RWPE2 (cell line): Measurements from ENCODE around the gene CFAP77.

Source experiments
- ATAC-seq: fragments of 200-7000 bp; cut with Tn5 transposase; 3 replicates; pipeline ENCODE4 v1.9.1; 2021; ENCODE audit warnings: low read depth
- DNase-seq: peaks from one replicate; pipeline ENCODE4 v3.0.0-alpha.2; 2020; ENCODE audit warnings: low spot score
- H3K27ac ChIP-seq: fragments of 450-650 bp; 2 replicates; pipeline ENCODE4 v1.5.1; 2017; ENCODE audit warnings: mild to moderate bottlenecking; ENCODE audit not compliant: poor library complexity, severe bottlenecking
- H3K27me3 ChIP-seq: fragments of 250-450 bp; sonication (Bioruptor Pico); 2 replicates; pipeline ENCODE4 v1.5.1; 2021; ENCODE audit warnings: mild to moderate bottlenecking, moderate library complexity; ENCODE audit not compliant: insufficient read depth, poor library complexity, severe bottlenecking
- H3K36me3 ChIP-seq: fragments of 250-450 bp; sonication (Bioruptor Pico); 2 replicates; pipeline ENCODE4 v1.5.1; 2020; ENCODE audit warnings: low read depth, mild to moderate bottlenecking, moderate library complexity
- H3K4me1 ChIP-seq: fragments of 250-450 bp; sonication (Bioruptor Pico); 2 replicates; pipeline ENCODE4 v1.5.1; 2021; ENCODE audit warnings: mild to moderate bottlenecking, moderate library complexity; ENCODE audit not compliant: insufficient read depth, poor library complexity, severe bottlenecking
- H3K4me3 ChIP-seq: fragments of 250-450 bp; sonication (Bioruptor Pico); 2 replicates; pipeline ENCODE4 v1.5.1; 2021; ENCODE audit warnings: mild to moderate bottlenecking, moderate library complexity; ENCODE audit not compliant: severe bottlenecking
- H3K9me3 ChIP-seq: fragments of 250-450 bp; sonication (Bioruptor Pico); 2 replicates; pipeline ENCODE4 v1.5.1; 2021; ENCODE audit warnings: mild to moderate bottlenecking, moderate library complexity; ENCODE audit not compliant: severe bottlenecking
- TF ChIP-seq, protein P1 (sequence below): fragments of 450-650 bp; IDR thresholded peaks from one replicate; pipeline ENCODE4 v1.5.1; 2017; ENCODE audit warnings: mild to moderate bottlenecking, moderate library complexity; ENCODE audit not compliant: poor library complexity, severe bottlenecking

The CFAP77 gene

DNA sequence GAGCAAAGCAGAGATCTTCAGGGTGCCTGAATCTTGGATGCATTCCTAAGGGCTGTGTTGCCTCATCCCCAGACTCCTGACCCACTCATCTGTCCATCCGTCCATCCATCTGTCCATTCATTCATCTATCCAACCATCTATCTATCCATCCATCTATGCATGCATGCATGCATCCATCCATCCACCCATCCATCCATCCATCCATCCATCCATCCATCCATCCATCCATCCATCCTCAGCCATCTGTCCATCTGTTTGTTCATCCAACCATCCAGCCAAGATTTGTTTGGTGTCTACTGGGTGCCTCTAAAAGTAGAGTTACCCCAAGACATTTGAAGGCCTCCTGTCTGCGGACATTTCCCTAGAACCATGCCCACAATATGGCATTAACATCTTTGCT, 144.7 kb downstream of the CFAP77 start:
- Histone ChIP-seq H3K27me3 (peaks cover 28% of the 10 kb centered on the region), H3K36me3 (no peaks in the 10 kb centered on the region), H3K4me1 (no peaks in the 10 kb centered on the region), H3K9me3 (no peaks in the 10 kb centered on the region), H3K4me3 (no peak overlapping the region), H3K27ac (no peak overlapping the region)
- ATAC-seq: no peak
- DNase-seq: no peak
- TF ChIP-seq, protein P1, sequence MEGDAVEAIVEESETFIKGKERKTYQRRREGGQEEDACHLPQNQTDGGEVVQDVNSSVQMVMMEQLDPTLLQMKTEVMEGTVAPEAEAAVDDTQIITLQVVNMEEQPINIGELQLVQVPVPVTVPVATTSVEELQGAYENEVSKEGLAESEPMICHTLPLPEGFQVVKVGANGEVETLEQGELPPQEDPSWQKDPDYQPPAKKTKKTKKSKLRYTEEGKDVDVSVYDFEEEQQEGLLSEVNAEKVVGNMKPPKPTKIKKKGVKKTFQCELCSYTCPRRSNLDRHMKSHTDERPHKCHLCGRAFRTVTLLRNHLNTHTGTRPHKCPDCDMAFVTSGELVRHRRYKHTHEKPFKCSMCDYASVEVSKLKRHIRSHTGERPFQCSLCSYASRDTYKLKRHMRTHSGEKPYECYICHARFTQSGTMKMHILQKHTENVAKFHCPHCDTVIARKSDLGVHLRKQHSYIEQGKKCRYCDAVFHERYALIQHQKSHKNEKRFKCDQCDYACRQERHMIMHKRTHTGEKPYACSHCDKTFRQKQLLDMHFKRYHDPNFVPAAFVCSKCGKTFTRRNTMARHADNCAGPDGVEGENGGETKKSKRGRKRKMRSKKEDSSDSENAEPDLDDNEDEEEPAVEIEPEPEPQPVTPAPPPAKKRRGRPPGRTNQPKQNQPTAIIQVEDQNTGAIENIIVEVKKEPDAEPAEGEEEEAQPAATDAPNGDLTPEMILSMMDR: no peak

DNA sequence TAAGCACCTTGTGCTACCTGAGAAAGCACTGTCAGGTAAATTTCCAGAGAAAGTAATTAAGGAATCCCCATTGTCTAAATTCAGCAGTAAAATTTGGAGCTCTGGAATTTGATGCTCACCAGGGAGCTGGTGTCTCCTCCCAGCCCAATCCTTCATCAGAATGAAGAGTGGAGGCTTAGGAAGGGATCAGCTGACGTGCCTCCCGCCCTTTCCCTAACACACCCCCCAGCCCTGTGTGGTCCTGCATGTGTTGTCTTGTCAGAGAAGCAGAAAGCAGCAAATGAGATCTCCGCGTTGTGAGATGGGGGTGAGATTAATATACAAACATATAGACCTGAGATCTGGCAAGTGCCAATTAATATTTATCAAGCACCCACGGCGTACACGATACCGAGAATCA, 145.5 kb downstream of the CFAP77 start:
- Histone ChIP-seq H3K36me3 (no peaks in the 10 kb centered on the region), H3K27me3 (peaks cover 29% of the 10 kb centered on the region), H3K27ac (no peak overlapping the region), H3K9me3 (no peaks in the 10 kb centered on the region), H3K4me1 (no peaks in the 10 kb centered on the region), H3K4me3 (no peak overlapping the region)
- TF ChIP-seq, protein P1: no peak
- DNase-seq (no peak), ATAC-seq (no peak)

DNA sequence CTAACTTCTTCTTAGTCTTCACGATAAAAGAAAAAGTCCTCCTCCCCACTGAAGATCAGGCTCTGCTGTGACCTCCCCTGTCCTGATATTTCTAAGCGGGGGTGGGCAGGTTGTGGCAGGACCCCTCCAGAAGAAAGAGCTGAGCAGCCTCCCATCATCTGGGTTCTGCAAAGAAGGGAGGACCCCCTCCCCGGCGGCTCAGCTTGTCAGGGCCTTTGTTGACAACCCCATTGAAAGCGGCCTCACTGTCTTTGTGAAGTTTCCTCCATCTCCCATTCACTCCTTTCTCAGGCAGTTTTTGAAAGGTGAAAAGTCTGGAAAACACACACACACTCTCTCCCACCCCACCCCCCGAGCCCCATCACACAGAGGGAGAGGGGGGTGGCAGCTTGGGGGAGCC, 146.2 kb downstream of the CFAP77 start:
- DNase-seq (no peak), ATAC-seq (no peak)
- Histone ChIP-seq H3K27ac (no peak overlapping the region), H3K4me3 (no peak overlapping the region), H3K4me1 (no peaks in the 10 kb centered on the region), H3K36me3 (no peaks in the 10 kb centered on the region), H3K27me3 (peaks cover 36% of the 10 kb centered on the region), H3K9me3 (no peaks in the 10 kb centered on the region)
- TF ChIP-seq, protein P1: no peak

DNA sequence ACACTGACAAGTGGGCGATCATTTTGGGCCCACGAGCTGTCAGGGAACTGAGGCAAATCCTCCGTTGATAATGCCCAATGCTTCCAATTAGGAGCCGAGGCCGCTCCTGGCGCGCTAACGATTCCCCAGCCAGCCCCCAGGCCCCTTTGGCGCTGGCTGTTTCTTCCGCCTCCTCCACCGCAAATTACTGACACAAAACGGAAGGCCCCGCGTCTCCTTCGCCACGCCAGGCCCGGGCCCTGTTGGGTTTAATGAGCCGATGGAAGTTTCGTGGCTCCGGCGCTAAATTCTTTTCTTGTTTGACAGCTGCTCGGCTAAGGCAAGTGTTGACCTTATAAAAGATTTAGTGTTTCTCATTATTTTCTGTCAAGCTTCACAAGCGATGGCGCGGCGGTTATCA, 146.7 kb downstream of the CFAP77 start:
- Histone ChIP-seq H3K27ac (no peak overlapping the region), H3K36me3 (no peaks in the 10 kb centered on the region), H3K4me1 (no peaks in the 10 kb centered on the region), H3K27me3 (peaks cover 41% of the 10 kb centered on the region), H3K4me3 (no peak overlapping the region), H3K9me3 (no peaks in the 10 kb centered on the region)
- TF ChIP-seq, protein P1: no peak
- DNase-seq (no peak), ATAC-seq (no peak)

DNA sequence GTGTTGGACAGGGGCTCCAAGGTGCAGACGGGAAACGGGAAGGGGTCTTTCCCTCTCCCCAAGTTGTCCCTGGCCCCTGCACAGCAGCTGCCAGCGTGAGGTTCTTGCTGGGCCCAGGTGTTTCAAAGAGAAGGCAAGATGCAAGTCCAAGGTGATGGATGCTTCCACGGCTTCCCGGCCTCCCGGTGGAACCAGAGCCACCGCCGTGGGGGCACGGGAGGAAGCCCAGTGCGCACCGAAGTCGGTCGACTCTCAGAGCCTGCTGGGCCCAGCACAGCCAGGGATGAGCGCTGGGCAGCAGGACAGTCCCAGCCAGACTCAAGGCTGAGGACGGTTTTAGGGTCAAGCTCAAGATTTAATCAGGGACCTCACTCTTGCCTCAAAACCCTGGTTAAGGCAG, 147.1 kb downstream of the CFAP77 start:
- H3K27ac ChIP-seq: no peak overlapping the region
- H3K9me3 ChIP-seq: no peaks in the 10 kb centered on the region
- TF ChIP-seq, protein P1: no peak
- no peak for ATAC-seq
- no peak overlapping the region for H3K4me3 ChIP-seq
- H3K27me3 ChIP-seq: peaks cover 45% of the 10 kb centered on the region
- no peaks in the 10 kb centered on the region for H3K4me1 ChIP-seq
- DNase-seq: no peak
- no peaks in the 10 kb centered on the region for H3K36me3 ChIP-seq
